Stimulated activated CD4-positive, alpha-beta T cell treated with anti-CD3 and anti-CD28 coated beads, TNF-alpha, amount 100 ng/mL, for 1 hour (primary cell): ENCODE data around the gene CDK5RAP2.

Source experiments
- DNase-seq, 3 donors: peaks; one replicate each; pipeline ENCODE4 v3.0.0-alpha.2; 2020; ENCODE audit warnings: low read depth in 3 of 3, low spot score in 1 of 3

CDK5RAP2 gene

GRCh38 chr9:120360510-120360909 is 219.5 kb downstream of the CDK5RAP2 start:
- no peak for DNase-seq

- DNase-seq: no peak
Measured at GRCh38 chr9:120360046-120360445, 219.9 kb downstream of the CDK5RAP2 start.

GRCh38 chr9:120358877-120359276 is 221.1 kb downstream of the CDK5RAP2 start:
- DNase-seq: no peak

- DNase-seq: no peak
Measured at GRCh38 chr9:120353506-120353905, 226.5 kb downstream of the CDK5RAP2 start.

GRCh38 chr9:120351106-120351505 is 228.9 kb downstream of the CDK5RAP2 start:
- DNase-seq: no peak

- DNase-seq: no peak
Measured at GRCh38 chr9:120350596-120350995, 229.4 kb downstream of the CDK5RAP2 start.

GRCh38 chr9:120348951-120349429 is 231.0 kb downstream of the CDK5RAP2 start:
- DNase-seq: no peak

- DNase-seq: no peak
Measured at GRCh38 chr9:120345379-120345778, 234.6 kb downstream of the CDK5RAP2 start.

GRCh38 chr9:120344230-120344629 is 235.7 kb downstream of the CDK5RAP2 start:
- no peak for DNase-seq

- DNase-seq: no peak
Measured at GRCh38 chr9:120343416-120343815, 236.6 kb downstream of the CDK5RAP2 start.
